ENCODE measurements around the gene FRMD5.
"Not testable (repeated sequence)": the region's sequence is repeated elsewhere in the genome, so short reads cannot be mapped to it uniquely, and the experiment has no call there.

Gene FRMD5

GRCh38 chr15:44092221-44092620, 102.8 kb downstream of the FRMD5 start:
- DNase-seq (ENCODE audit: low read depth), result no peak

DNA sequence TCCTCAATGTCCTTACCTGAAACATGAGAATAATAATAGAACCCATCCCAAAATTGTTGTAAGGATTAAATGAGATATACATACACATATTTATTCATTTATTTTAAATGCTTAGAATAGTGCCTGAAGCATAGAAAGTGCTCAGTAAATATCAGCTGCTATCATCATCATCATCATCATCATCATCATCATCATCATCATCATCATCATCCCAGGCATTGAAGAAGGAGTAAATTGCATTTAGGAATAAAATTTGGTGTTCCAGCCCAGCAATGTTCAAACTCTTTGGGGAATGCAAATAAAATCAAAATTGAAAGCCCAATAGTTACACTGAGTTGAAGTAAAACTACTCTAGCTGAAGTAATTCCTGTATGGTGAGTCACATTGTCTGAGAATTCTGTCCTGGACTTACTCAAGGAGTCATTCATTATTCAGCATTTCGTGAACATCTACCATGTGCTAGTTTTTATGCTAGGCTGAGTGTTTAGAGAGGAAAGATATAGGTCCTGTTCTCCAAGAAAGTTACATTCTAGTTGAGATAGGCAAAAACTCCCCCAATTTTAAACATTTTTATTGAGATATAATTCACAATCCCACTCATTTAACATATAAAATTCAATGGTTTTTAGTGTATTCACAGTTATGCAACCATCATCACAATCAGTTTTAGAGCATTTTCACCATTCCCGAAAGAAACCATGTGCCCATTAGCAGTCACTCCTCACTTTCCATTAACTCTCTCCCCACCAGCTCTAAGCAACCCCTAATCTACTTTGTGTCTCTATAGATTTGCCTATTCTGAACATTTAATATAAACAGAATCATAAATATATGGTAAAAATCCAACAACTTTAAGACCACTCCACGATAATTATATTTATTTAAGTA, 107.2 kb downstream of the FRMD5 start:
- DNase-seq (ENCODE audit: low read depth), result no peak

DNA sequence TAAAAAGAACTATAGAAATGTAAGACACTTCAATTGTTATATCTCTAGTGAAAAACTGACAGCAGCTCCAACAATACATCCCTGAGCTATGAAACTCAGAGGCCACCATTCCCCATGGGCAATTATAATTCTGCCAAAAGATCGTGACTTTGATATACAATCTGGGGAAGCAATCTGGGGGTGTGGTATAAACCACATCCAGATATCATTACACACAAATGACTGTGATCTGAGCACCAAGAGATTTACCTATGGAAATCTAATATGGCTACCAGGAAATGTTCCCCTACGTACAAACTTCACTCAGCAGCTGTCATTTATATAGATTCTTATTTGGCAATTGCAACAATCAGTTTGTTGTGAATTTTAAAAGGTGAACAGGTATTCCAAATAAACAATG, 110.3 kb downstream of the FRMD5 start:
- DNase-seq (ENCODE audit: low read depth), result no peak

GRCh38 chr15:44084171-44084570, 110.9 kb downstream of the FRMD5 start:
- no peak for DNase-seq (ENCODE audit: low read depth)

GRCh38 chr15:44082558-44083157, 112.4 kb downstream of the FRMD5 start:
- DNase-seq (ENCODE audit: low read depth), result no peak

DNA sequence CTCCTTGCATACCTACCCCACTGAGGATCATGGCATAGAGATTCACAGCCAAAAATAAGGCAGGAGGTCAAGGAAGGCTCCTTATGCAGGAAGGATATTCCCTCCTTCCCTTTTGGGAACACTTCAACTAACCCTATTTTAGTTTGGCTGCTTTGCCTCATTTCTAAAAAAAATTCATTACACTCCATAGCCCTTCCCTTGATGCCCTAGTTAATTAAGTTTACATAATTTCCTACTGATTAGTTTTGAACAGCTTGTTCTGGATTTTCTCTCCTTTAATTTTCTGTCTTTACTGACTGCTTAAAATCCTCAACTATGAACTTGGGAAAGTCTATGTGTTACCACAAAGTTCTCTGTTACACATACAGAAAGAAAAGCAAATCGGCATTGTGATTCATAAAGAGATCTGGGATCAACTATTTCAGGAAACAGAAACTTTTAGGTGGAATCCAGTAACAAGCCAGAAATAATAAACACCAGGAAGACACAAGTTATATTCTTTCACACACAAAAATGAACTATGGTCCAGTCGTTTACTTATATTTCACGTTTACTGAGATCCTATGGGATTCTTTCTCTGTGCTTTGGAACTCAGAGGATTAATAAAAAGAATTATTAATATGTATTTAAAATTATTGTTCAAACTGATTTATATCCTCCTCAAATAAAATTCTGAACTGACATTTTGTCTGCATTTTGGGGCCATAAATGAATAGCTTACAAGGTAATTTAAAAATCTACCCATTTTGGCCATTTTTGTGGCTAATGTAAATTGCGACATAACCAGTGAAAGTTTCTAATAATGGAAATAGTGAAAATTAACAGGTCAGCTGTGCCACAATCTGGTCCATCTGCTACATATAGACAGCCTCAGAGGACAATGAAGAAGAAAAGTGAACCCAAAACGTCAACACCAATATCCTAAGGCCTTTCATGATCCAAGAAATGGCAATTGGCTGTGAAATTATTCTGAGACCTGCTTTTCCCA, 113.8 kb downstream of the FRMD5 start:
- no peak for DNase-seq (ENCODE audit: low read depth)

DNA sequence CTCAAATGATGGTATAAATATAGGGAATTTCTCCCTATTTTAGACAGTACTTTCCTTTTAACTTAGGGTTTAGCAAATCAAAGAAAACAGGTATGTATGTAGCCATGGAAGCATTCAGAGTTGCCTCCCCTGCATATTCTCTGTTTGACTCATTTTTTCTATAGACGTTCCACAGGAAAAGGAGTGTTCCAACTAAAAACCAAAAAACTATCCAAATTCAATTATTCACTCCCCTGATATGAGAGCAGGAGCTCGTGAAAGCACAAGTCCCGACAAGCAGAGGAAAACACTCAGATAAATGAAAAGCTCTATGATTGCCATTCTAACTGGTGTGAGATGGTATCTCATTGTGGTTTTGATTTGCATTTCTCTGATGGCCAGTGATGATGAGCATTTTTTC, 119.5 kb downstream of the FRMD5 start:
- DNase-seq (ENCODE audit: low read depth), result no peak

GRCh38 chr15:44069489-44069888, 125.6 kb downstream of the FRMD5 start:
- no peak for DNase-seq (ENCODE audit: low read depth)

GRCh38 chr15:44068347-44068746, 126.7 kb downstream of the FRMD5 start:
- no peak for DNase-seq (ENCODE audit: low read depth)

GRCh38 chr15:44066211-44066827, 128.8 kb downstream of the FRMD5 start:
- peak; percentile 39 for DNase-seq (ENCODE audit: low read depth)

DNA sequence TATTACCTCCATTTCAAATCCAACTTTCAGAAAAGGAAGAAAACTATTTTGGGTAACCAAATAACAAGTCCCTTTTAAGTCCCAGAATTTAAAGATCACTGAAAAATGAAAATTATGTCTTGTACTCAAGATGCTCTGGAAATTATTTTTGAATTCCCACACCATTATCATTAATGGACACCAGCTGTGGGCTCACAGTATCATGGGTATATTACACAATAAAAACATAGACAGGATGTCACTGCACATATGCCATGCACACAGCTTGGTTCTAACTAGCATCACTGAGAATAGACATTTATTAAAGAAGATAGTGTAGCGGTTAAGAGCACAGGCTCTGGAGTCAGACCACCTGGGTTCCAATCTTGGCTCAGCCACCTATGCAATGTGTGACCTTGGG, 130.4 kb downstream of the FRMD5 start:
- no peak for DNase-seq (ENCODE audit: low read depth)

DNA sequence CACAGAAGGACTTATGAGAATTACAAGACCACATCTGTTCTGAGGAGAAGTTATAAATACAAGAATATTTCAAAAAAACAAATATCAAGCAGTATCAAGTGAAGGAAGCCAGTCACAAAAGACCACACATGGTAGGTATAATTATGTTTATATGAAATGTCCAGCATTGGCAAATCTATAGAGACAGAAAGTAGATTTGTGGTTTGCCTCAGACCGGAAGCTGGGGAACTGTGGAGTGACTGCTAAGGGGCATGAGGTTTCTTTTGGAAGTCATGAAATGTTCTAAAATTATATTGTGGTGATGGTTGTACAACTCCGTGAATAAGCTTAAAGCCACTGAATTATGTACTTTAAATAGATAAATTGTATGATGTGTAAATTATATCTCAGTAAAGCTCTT, 136.9 kb downstream of the FRMD5 start:
- DNase-seq (ENCODE audit: low read depth), result no peak

GRCh38 chr15:44045661-44046060, 149.4 kb downstream of the FRMD5 start:
- DNase-seq (ENCODE audit: low read depth), result no peak

- DNase-seq (ENCODE audit: low read depth), result no peak
Observed at GRCh38 chr15:44045217-44045616, 149.9 kb downstream of the FRMD5 start.

GRCh38 chr15:44038755-44039191, 156.3 kb downstream of the FRMD5 start:
- DNase-seq (ENCODE audit: low read depth), result no peak

GRCh38 chr15:44035781-44036699, 159.0 kb downstream of the FRMD5 start:
- no peak for DNase-seq (ENCODE audit: low read depth)

DNA sequence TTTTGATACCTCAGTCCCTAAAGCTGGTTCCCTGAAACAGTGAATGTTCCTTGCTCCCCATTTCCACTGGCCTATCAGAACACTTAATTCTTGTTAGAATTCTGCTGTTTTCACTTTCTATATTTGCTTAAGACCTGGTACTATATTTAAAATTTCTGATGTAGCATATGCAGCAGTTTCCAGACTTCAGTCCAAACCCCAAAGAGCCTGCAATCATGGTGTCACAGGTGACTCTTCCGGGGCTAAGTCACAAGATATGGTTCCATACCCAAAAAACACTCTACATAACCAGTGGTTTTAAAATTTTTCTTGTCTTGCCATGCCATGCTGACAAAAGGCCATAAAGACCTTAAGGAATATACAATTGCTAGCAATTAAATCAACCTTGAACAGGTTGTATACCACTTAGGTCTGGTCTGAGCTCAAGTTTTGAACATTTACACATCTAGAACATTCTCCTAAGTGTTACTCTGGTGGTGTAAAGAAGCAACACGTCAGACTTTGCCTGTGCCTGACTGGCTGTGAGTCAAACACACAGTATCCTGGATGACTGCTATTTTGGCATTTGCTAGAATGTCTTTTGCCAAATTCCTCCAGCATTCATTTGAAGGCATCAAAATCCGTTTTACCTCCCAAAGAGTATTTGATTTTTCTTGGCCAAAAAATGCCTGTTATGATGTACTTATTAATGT, 160.0 kb downstream of the FRMD5 start:
- DNase-seq (ENCODE audit: low read depth), result no peak

GRCh38 chr15:44034334-44034733, 160.7 kb downstream of the FRMD5 start:
- no peak for DNase-seq (ENCODE audit: low read depth)

DNA sequence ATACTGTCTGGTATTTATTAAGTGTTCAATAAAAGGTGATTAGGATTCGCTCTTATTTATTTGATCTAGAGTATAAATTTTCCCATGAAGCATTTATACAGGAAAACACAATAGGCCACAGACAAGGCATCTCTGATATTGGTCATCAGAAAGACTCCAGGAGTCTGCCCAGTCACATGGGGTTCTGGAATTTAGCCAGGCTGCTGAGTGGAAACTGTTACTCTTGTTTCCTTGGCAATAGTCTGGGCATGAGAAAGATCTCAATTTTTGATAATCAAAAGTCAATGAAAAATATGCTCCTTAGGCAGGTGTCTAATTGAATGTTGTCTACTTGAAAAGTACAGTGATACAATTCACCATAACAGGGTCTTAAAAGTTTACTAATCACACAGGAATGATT, 161.2 kb downstream of the FRMD5 start:
- DNase-seq (ENCODE audit: low read depth), result no peak

DNA sequence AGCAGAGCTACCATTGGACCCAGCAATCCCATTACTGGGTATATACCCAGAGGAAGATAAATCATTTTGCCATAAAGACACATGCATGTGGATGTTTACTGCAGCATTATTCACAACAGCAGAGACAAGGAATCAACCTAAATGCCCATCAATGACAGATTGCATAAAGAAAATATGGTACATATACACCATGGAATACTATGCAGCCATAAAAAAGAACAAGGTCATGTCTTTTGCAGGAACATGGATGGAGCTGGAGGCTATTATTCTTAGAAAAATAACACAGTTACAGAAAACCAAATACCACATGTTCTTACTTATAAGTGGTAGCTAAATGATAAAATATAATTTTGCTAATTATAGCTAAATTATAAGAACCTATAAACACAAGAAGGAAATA, 162.3 kb downstream of the FRMD5 start:
- DNase-seq (ENCODE audit: low read depth), result not testable (repeated sequence)
